KMS-11 (cell line): ENCODE results near the gene RAB11FIP4.

Source experiments
- H2AFZ ChIP-seq: fragments of 200-600 bp; sonication (generic); 2 replicates; pipeline ENCODE4 v1.6.1; 2016; ENCODE audit warnings: antibody characterized with exemption, mixed run types, low read depth
- H3K27ac ChIP-seq: fragments of 200-600 bp; sonication (generic); 2 replicates; pipeline ENCODE4 v1.6.1; 2016; ENCODE audit warnings: mild to moderate bottlenecking, mixed run types
- H3K27me3 ChIP-seq: fragments of 200-600 bp; sonication (generic); 2 replicates; pipeline ENCODE4 v1.6.1; 2017; ENCODE audit warnings: mild to moderate bottlenecking, low read depth, mixed run types, moderate library complexity; ENCODE audit not compliant: insufficient read depth
- H3K36me3 ChIP-seq: fragments of 200-600 bp; sonication (generic); 2 replicates; pipeline ENCODE4 v1.6.1; 2017; ENCODE audit warnings: mild to moderate bottlenecking, mixed run types; ENCODE audit not compliant: insufficient read depth
- H3K4me1 ChIP-seq: fragments of 200-600 bp; sonication (generic); 2 replicates; pipeline ENCODE4 v1.6.1; 2016; ENCODE audit warnings: mild to moderate bottlenecking, low read depth, mixed run types; ENCODE audit not compliant: poor library complexity, severe bottlenecking
- H3K4me2 ChIP-seq: fragments of 200-600 bp; sonication (generic); 2 replicates; pipeline ENCODE4 v1.7.0; 2016; ENCODE audit warnings: mild to moderate bottlenecking, mixed run types
- H3K4me3 ChIP-seq: fragments of 200-600 bp; sonication (generic); IDR thresholded peaks from 2 replicates; pipeline ENCODE4 v1.6.1; 2017; ENCODE audit warnings: low read depth, low read length, mixed read lengths; ENCODE audit not compliant: insufficient read depth
- H3K79me2 ChIP-seq: fragments of 200-600 bp; sonication (generic); 2 replicates; pipeline ENCODE4 v1.6.1; 2016; ENCODE audit warnings: low read depth, mixed run types; ENCODE audit not compliant: insufficient read depth
- H3K9ac ChIP-seq: fragments of 200-600 bp; sonication (generic); 2 replicates; pipeline ENCODE4 v1.6.1; 2016; ENCODE audit warnings: mild to moderate bottlenecking, mixed run types
- H4K20me1 ChIP-seq: fragments of 200-600 bp; sonication (generic); 2 replicates; pipeline ENCODE4 v1.6.1; 2016; ENCODE audit warnings: mild to moderate bottlenecking, mixed run types; ENCODE audit not compliant: insufficient read depth
- CTCF ChIP-seq: fragments of 200-600 bp; sonication (generic); conservative IDR thresholded peaks from 2 replicates; pipeline ENCODE4 v1.6.1; 2017; ENCODE audit warnings: low read depth, mild to moderate bottlenecking, antibody characterized with exemption, low read length, moderate library complexity, mixed read lengths

Gene RAB11FIP4

GRCh38 chr17:31510308-31511194, 119.1 kb downstream of the RAB11FIP4 start:
- H3K27ac ChIP-seq = no peak overlapping the region
- H3K79me2 ChIP-seq = no peaks in the 10 kb centered on the region
- H3K4me2 ChIP-seq = no peak overlapping the region
- H4K20me1 ChIP-seq = no peaks in the 10 kb centered on the region
- peaks cover 22% of the 10 kb centered on the region for H3K4me1 ChIP-seq
- no peak overlapping the region for H3K4me3 ChIP-seq
- no peak overlapping the region for H2AFZ ChIP-seq
- no peaks in the 10 kb centered on the region for H3K36me3 ChIP-seq
- no peaks in the 10 kb centered on the region for H3K27me3 ChIP-seq
- H3K9ac ChIP-seq = no peak overlapping the region
- TF ChIP-seq CTCF = no peak

GRCh38 chr17:31511195-31511578, 119.7 kb downstream of the RAB11FIP4 start:
- no peak overlapping the region for H3K4me3 ChIP-seq
- H3K4me2 ChIP-seq = no peak overlapping the region
- no peak for TF ChIP-seq CTCF
- no peaks in the 10 kb centered on the region for H3K79me2 ChIP-seq
- H3K9ac ChIP-seq = no peak overlapping the region
- no peaks in the 10 kb centered on the region for H3K36me3 ChIP-seq
- no peaks in the 10 kb centered on the region for H4K20me1 ChIP-seq
- no peak overlapping the region for H2AFZ ChIP-seq
- no peak overlapping the region for H3K27ac ChIP-seq
- peaks cover 22% of the 10 kb centered on the region for H3K4me1 ChIP-seq
- H3K27me3 ChIP-seq = no peaks in the 10 kb centered on the region

GRCh38 chr17:31511580-31511979, 120.1 kb downstream of the RAB11FIP4 start:
- no peak overlapping the region for H2AFZ ChIP-seq
- no peaks in the 10 kb centered on the region for H3K79me2 ChIP-seq
- TF ChIP-seq CTCF = no peak
- H3K4me2 ChIP-seq = no peak overlapping the region
- no peak overlapping the region for H3K9ac ChIP-seq
- H3K27ac ChIP-seq = no peak overlapping the region
- no peaks in the 10 kb centered on the region for H3K27me3 ChIP-seq
- peaks cover 22% of the 10 kb centered on the region for H3K4me1 ChIP-seq
- H4K20me1 ChIP-seq = no peaks in the 10 kb centered on the region
- H3K36me3 ChIP-seq = no peaks in the 10 kb centered on the region
- no peak overlapping the region for H3K4me3 ChIP-seq

GRCh38 chr17:31512104-31512740, 120.7 kb downstream of the RAB11FIP4 start:
- Histone ChIP-seq H3K79me2 (no peaks in the 10 kb centered on the region), H3K9ac (no peak overlapping the region), H4K20me1 (no peaks in the 10 kb centered on the region), H3K4me1 (peaks cover 22% of the 10 kb centered on the region), H3K27me3 (no peaks in the 10 kb centered on the region), H3K27ac (no peak overlapping the region), H3K4me3 (no peak overlapping the region), H3K4me2 (no peak overlapping the region), H3K36me3 (no peaks in the 10 kb centered on the region), H2AFZ (no peak overlapping the region)
- no peak for TF ChIP-seq CTCF
